Chondrocyte (in vitro differentiated cells): ENCODE results near the gene EPB41L4A. TPM values are rescaled to one million over a fixed set of nuclear protein-coding genes. Genes with fewer than 3 reads are reported as not detected.

Experiments
- DNase-seq: peaks from one replicate; pipeline ENCODE4 v3.0.0; 2021; ENCODE audit warnings: mixed read lengths, low spot score
- H3K27ac Mint-ChIP-seq: one replicate; pipeline ENCODE4 v1.8.0; 2021; ENCODE audit warnings: mild to moderate bottlenecking, moderate library complexity, mixed read lengths; ENCODE audit not compliant: unreplicated experiment
- H3K27me3 Mint-ChIP-seq: 2 replicates; pipeline ENCODE4 v1.8.0; 2021; ENCODE audit warnings: low read depth, mixed read lengths
- H3K36me3 Mint-ChIP-seq: 2 replicates; pipeline ENCODE4 v1.8.0; 2021; ENCODE audit warnings: low read depth, mixed read lengths
- H3K4me1 Mint-ChIP-seq: 2 replicates; pipeline ENCODE4 v1.8.0; 2021; ENCODE audit warnings: low read depth, mild to moderate bottlenecking, mixed read lengths
- H3K4me3 Mint-ChIP-seq: one replicate; pipeline ENCODE4 v1.8.0; 2021; ENCODE audit warnings: mild to moderate bottlenecking, moderate library complexity, mixed read lengths; ENCODE audit not compliant: unreplicated experiment
- H3K9me3 Mint-ChIP-seq: 2 replicates; pipeline ENCODE4 v1.8.0; 2021; ENCODE audit warnings: low read depth, mixed read lengths
- total RNA-seq: library from RNA; stranded (reverse); gene quantifications from 3 replicates; pipeline ENCODE4 v1.2.1, GENCODE V29; 2021
- TF ChIP-seq, protein P1 (sequence below): fragments of 200-600 bp; sonication (generic); IDR thresholded peaks from 2 replicates; pipeline ENCODE4 v1.5.0; 2021; ENCODE audit warnings: antibody characterized with exemption, mild to moderate bottlenecking, moderate library complexity

The EPB41L4A gene
- total RNA-seq, 1 donor from 2014 or later, result 3.9 TPM

DNA sequence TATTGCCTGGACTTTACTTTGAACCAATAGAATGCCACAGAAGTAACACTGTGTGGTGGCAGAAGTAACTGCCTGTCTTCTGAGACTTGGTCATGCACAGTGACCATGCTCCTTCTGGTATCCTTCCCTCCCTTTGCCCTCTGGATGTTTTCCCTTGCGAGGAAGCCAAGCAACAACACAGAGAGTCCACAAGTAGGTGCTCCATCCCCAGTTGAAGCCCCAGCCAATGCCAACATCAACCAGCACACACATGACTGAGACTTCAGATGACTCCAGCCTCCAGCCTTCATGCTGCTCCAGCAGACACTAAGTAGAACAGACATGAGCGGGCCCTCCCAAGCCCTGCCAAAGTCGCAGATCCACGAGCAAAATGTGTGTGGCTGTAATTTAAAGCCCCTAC, 129.6 kb downstream of the EPB41L4A start:
- Mint-ChIP-seq H3K4me3 (no peak overlapping the region), H3K36me3 (no peaks in the 10 kb centered on the region), H3K27me3 (no peaks in the 10 kb centered on the region), H3K4me1 (no peaks in the 10 kb centered on the region), H3K27ac (no peak overlapping the region), H3K9me3 (no peaks in the 10 kb centered on the region)
- TF ChIP-seq, protein P1, sequence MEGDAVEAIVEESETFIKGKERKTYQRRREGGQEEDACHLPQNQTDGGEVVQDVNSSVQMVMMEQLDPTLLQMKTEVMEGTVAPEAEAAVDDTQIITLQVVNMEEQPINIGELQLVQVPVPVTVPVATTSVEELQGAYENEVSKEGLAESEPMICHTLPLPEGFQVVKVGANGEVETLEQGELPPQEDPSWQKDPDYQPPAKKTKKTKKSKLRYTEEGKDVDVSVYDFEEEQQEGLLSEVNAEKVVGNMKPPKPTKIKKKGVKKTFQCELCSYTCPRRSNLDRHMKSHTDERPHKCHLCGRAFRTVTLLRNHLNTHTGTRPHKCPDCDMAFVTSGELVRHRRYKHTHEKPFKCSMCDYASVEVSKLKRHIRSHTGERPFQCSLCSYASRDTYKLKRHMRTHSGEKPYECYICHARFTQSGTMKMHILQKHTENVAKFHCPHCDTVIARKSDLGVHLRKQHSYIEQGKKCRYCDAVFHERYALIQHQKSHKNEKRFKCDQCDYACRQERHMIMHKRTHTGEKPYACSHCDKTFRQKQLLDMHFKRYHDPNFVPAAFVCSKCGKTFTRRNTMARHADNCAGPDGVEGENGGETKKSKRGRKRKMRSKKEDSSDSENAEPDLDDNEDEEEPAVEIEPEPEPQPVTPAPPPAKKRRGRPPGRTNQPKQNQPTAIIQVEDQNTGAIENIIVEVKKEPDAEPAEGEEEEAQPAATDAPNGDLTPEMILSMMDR, result no peak
- no peak for DNase-seq

- H3K9me3 Mint-ChIP-seq, result no peaks in the 10 kb centered on the region
- no peaks in the 10 kb centered on the region for H3K27me3 Mint-ChIP-seq
- no peak overlapping the region for H3K27ac Mint-ChIP-seq
- TF ChIP-seq, protein P1, result no peak
- no peaks in the 10 kb centered on the region for H3K4me1 Mint-ChIP-seq
- no peaks in the 10 kb centered on the region for H3K36me3 Mint-ChIP-seq
- DNase-seq, result no peak
- H3K4me3 Mint-ChIP-seq, result no peak overlapping the region
Measured at GRCh38 chr5:112283943-112284929, 134.8 kb downstream of the EPB41L4A start.

- TF ChIP-seq, protein P1, result no peak
- DNase-seq, result no peak
- H3K4me3 Mint-ChIP-seq, result no peak overlapping the region
- H3K27ac Mint-ChIP-seq, result no peak overlapping the region
- no peaks in the 10 kb centered on the region for H3K9me3 Mint-ChIP-seq
- H3K4me1 Mint-ChIP-seq, result no peaks in the 10 kb centered on the region
- no peaks in the 10 kb centered on the region for H3K36me3 Mint-ChIP-seq
- no peaks in the 10 kb centered on the region for H3K27me3 Mint-ChIP-seq
Measured at GRCh38 chr5:112283034-112283582, 136.0 kb downstream of the EPB41L4A start.

DNA sequence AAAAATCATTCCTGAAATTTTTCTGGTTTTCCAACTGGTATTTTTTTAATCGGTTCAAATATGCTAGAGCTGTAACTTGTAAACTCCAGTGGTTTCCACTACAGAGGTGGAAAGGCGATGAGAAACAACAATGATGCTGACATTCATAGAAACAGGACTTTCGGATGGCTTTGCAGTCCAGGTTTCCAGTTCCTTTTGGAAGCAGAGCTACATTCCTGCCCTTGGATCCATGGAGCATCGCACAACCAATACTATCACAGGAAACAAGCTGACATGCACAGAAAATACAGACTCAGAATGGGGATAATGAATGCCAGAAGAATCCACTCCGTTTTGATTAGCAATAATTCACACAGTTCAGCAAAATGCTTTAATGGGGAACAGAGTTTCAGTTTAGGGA, 140.0 kb downstream of the EPB41L4A start:
- no peak for DNase-seq
- H3K27me3 Mint-ChIP-seq, result no peaks in the 10 kb centered on the region
- H3K4me3 Mint-ChIP-seq, result no peak overlapping the region
- no peak overlapping the region for H3K27ac Mint-ChIP-seq
- TF ChIP-seq, protein P1, result no peak
- H3K4me1 Mint-ChIP-seq, result no peaks in the 10 kb centered on the region
- no peaks in the 10 kb centered on the region for H3K36me3 Mint-ChIP-seq
- H3K9me3 Mint-ChIP-seq, result no peaks in the 10 kb centered on the region

DNA sequence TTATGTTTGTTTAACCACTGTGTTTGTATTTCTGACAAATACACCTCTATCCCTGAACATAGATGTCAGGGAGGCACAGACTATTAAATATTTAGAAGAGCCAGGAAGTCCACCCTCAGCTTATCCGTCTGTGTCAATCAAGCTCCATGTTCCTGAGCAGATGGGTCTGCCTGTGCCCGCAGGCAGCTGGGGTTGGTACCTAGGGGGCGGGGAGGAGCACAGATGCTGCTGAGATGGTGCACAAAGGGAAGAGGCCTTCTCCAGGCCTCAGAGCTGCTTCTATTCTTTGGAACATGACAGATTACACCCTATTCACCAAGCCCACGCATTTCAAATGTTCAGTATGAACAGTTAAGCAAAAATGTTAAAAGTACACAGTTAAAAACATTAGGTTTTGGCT, 142.1 kb downstream of the EPB41L4A start:
- no peak overlapping the region for H3K27ac Mint-ChIP-seq
- H3K9me3 Mint-ChIP-seq, result no peaks in the 10 kb centered on the region
- no peak for DNase-seq
- H3K27me3 Mint-ChIP-seq, result no peaks in the 10 kb centered on the region
- TF ChIP-seq, protein P1, result no peak
- no peak overlapping the region for H3K4me3 Mint-ChIP-seq
- H3K36me3 Mint-ChIP-seq, result no peaks in the 10 kb centered on the region
- no peaks in the 10 kb centered on the region for H3K4me1 Mint-ChIP-seq
